ENCODE results near the gene TMEM33. TPM values are rescaled to one million over a fixed set of nuclear protein-coding genes. Genes with fewer than 3 reads are reported as not detected.

Gene TMEM33
- polyA plus RNA-seq, 3 donors = 21.7 to 61.6 (median 60.7) TPM

DNA sequence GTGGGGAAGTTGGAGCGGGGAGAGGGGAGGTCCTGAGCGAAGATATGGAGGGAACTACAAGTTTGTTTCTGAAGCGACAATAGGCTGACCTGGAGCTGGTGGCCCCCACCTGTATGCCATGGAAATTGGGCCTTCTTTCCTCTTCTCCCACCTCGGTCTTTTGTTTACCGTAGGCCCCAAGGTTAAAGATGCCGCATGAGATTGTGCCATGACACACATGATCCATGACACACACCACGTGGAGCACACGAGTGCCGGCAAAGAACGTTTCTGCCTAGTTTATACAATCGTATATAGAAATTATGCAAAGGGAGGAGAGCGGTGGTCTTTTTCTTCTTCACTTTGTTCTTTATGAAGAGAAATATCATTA lies 408 bp downstream of the TMEM33 start:
- H3K9ac ChIP-seq (ENCODE audit: insufficient read depth, low read length, poor library complexity, severe bottlenecking) = peak overlapping the region; percentile 85
- H3K36me3 ChIP-seq (replicated peaks in 1 of 2; ENCODE audit: control insufficient read depth in 1 of 2, insufficient read depth in 2 of 2, low read length in 2 of 2) = peaks cover 9 to 16% of the 10 kb centered on the region in 2 donors
- intact Hi-C loops (cut with micrococcal nuclease) = loop anchor here (5.0 to 10.0 kb wide), 3 partner anchors 57 to 719 kb away; partner anchors contain the start of genes SLC30A9 (in 2 of the 2) and ATP8A1 (in 1 of the 2)
- H4K20me1 ChIP-seq (ENCODE audit: insufficient read depth, low read length) = peaks cover 27% of the 10 kb centered on the region
- peak; percentile 25 to 52 (median 38) for DNase-seq
- WGBS (ENCODE audit: insufficient coverage) = no CpG with 5 or more reads among the region's 12 CpGs
- H3K4me2 ChIP-seq (replicated peaks; ENCODE audit: extremely low read depth, low read length, poor library complexity, severe bottlenecking) = peak overlapping the region; percentile 72
- H3K4me3 ChIP-seq (replicated peaks in 1 of 3; ENCODE audit: low read depth in 2 of 3, low read length in 3 of 3) = peak overlapping the region; percentile 55 to 88 (median 79)
- H3K79me2 ChIP-seq (ENCODE audit: insufficient read depth, low read length) = peaks cover 63% of the 10 kb centered on the region
- H3K4me1 Mint-ChIP-seq = peaks cover 64% of the 10 kb centered on the region
- H3K4me1 ChIP-seq (ENCODE audit: control insufficient read depth in 1 of 2, insufficient read depth in 2 of 2, low read length in 2 of 2) = peaks cover 42 to 61% of the 10 kb centered on the region in 2 donors
- peaks cover 0 to 8% (median 4%) of the 10 kb centered on the region in 7 donors for H3K9me3 Mint-ChIP-seq
- TF ChIP-seq CTCF (IDR thresholded peaks at IDR 0.05) = no peak
- H3K27me3 Mint-ChIP-seq (ENCODE audit: low read depth in 3 of 3) = peaks cover 0 to 4% (median 2%) of the 10 kb centered on the region in 3 donors
- no peaks in the 10 kb centered on the region for H3K27me3 ChIP-seq (ENCODE audit: control insufficient read depth in 2 of 2, insufficient read depth in 2 of 2, low read length in 2 of 2)
- peak overlapping the region; percentile 94 to 96 for H3K27ac ChIP-seq (ENCODE audit: low read depth in 1 of 2, low read length in 2 of 2)
- peak overlapping the region; percentile 98 to 100 (median 100) for H3K27ac Mint-ChIP-seq
- no peaks in the 10 kb centered on the region for H3K9me3 ChIP-seq (replicated peaks in 1 of 2; ENCODE audit: control insufficient read depth in 1 of 2, insufficient read depth in 1 of 2, low read length in 2 of 2)
- H3K4me3 Mint-ChIP-seq = peak overlapping the region; percentile 96 to 99
- peak overlapping the region; percentile 78 for H2AFZ ChIP-seq (ENCODE audit: insufficient read depth, low read depth, low read length, poor library complexity, severe bottlenecking)
- peaks cover 20 to 34% of the 10 kb centered on the region in 2 donors for H3K36me3 Mint-ChIP-seq

DNA sequence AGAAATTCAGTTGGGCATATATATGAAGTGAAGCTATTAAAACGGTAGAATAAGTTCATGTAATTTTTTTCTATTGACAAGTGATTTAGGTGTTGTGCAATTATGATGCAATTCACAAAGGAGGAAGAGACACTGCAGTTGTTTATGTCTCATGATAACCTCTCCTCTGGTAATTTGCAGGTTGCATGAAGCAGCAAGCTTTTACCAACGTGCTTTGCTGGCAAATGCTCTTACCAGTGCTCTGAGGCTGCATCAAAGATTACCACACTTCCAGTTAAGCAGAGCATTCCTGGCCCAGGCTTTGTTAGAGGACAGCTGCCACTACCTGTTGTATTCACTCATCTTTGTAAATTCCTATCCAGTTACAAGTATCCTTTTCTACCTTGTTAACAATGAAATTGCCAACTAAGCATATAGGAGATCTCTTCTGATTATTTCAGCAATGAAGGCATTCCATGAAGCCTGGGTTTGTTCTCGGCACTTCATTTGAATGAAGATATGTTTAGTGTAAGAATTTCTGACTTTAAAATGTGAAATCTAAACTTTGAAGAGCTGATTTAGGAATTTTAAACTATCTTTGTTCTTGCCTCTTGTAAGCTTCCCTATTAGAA lies 3.9 kb downstream of the TMEM33 start:
- peak overlapping the region in 1 of 3 experiments; percentile 35 for H3K4me3 ChIP-seq (replicated peaks in 1 of 3; ENCODE audit: low read depth in 2 of 3, low read length in 3 of 3)
- H3K4me2 ChIP-seq (replicated peaks; ENCODE audit: extremely low read depth, low read length, poor library complexity, severe bottlenecking) = peak overlapping the region; percentile 53
- H3K27me3 Mint-ChIP-seq (ENCODE audit: low read depth in 3 of 3) = peaks cover 0 to 4% (median 0%) of the 10 kb centered on the region in 3 donors
- H3K79me2 ChIP-seq (ENCODE audit: insufficient read depth, low read length) = peaks cover 86% of the 10 kb centered on the region
- H3K4me1 ChIP-seq (ENCODE audit: control insufficient read depth in 1 of 2, insufficient read depth in 2 of 2, low read length in 2 of 2) = peaks cover 27 to 46% of the 10 kb centered on the region in 2 donors
- peaks cover 40% of the 10 kb centered on the region for H3K4me1 Mint-ChIP-seq
- WGBS (ENCODE audit: insufficient coverage) = 30% methylated on average over 2 of the region's 3 CpGs
- H3K36me3 Mint-ChIP-seq = peaks cover 34 to 49% of the 10 kb centered on the region in 2 donors
- no peak for TF ChIP-seq CTCF (IDR thresholded peaks at IDR 0.05)
- peak overlapping the region; percentile 13 to 79 for H3K27ac ChIP-seq (ENCODE audit: low read depth in 1 of 2, low read length in 2 of 2)
- H3K27me3 ChIP-seq (ENCODE audit: control insufficient read depth in 2 of 2, insufficient read depth in 2 of 2, low read length in 2 of 2) = no peaks in the 10 kb centered on the region
- peaks cover 61% of the 10 kb centered on the region for H4K20me1 ChIP-seq (ENCODE audit: insufficient read depth, low read length)
- peak overlapping the region; percentile 64 to 83 (median 80) for H3K27ac Mint-ChIP-seq
- H3K9me3 Mint-ChIP-seq = peaks cover 0 to 3% (median under 1%) of the 10 kb centered on the region in 7 donors
- H2AFZ ChIP-seq (ENCODE audit: insufficient read depth, low read depth, low read length, poor library complexity, severe bottlenecking) = no peak overlapping the region
- no peaks in the 10 kb centered on the region for H3K9me3 ChIP-seq (replicated peaks in 1 of 2; ENCODE audit: control insufficient read depth in 1 of 2, insufficient read depth in 1 of 2, low read length in 2 of 2)
- H3K36me3 ChIP-seq (replicated peaks in 1 of 2; ENCODE audit: control insufficient read depth in 1 of 2, insufficient read depth in 2 of 2, low read length in 2 of 2) = peaks cover 39 to 51% of the 10 kb centered on the region in 2 donors
- peak; percentile 70 to 84 (median 83) for DNase-seq
- intact Hi-C loops (cut with micrococcal nuclease) = loop anchor here (5.0 to 10.0 kb wide), 3 partner anchors 53 to 716 kb away; partner anchors contain the start of genes SLC30A9 (in 2 of the 2) and ATP8A1 (in 1 of the 2)
- H3K4me3 Mint-ChIP-seq = peak overlapping the region in 1 of 2 donors; percentile 26
- no peak overlapping the region for H3K9ac ChIP-seq (ENCODE audit: insufficient read depth, low read length, poor library complexity, severe bottlenecking)
